ENCODE measurements around the gene RNFT2. TPM values are rescaled to one million over a fixed set of nuclear protein-coding genes. Genes with fewer than 3 reads are reported as not detected.

RNFT2 gene
- polyA plus RNA-seq, 1 donor from 2014 or later: 20.6 TPM

DNA sequence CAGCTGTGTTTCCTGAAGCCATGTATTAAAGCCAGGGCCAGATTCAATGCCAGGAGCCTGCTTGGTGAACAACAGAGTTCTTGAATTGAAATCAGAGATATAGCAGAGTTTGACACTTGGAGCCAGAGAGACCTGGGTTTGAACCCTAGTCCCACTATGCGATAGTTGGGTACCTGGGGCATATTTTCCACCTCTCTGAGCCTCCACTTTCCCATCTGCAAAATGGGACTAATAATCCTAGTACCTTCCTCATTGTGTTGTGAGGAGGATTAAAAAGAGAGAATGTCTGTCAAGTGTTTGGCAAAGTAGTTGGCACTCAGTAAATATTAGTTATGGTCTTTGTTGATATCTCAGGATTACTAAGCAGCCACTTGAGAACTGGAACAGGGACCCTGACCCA lies 149.1 kb downstream of the RNFT2 start:
- Histone ChIP-seq H3K27ac (ENCODE audit: low read length) (no peak overlapping the region), H3K9me2 (ENCODE audit: insufficient read depth, low read length) (no peaks in the 10 kb centered on the region), H4K20me1 (ENCODE audit: insufficient read depth) (no peaks in the 10 kb centered on the region), H3K9me3 (ENCODE audit: low read length) (no peaks in the 10 kb centered on the region), H3F3A (ENCODE audit: insufficient read depth, low read length, poor library complexity, severe bottlenecking) (no peaks in the 10 kb centered on the region), H3K79me2 (replicated peaks; ENCODE audit: insufficient read depth, low read length) (no peaks in the 10 kb centered on the region), H3K36me3 (ENCODE audit: insufficient read depth, low read length) (no peaks in the 10 kb centered on the region), H3K9ac (ENCODE audit: low read length) (no peak overlapping the region), H3K4me3 (ENCODE audit: low read length) (no peak overlapping the region), H3K27me3 (ENCODE audit: insufficient read depth, low read depth, low read length) (peaks cover 25% of the 10 kb centered on the region), H3K4me2 (ENCODE audit: low read length) (no peak overlapping the region), H2AFZ (ENCODE audit: low read depth, low read length) (no peak overlapping the region)
- TF ChIP-seq POLR2AphosphoS5 (IDR thresholded peaks at IDR 0.05) (no peak), SMC3 (conservative IDR thresholded peaks at IDR 0.05; ENCODE audit: poor library complexity) (no peak)

DNA sequence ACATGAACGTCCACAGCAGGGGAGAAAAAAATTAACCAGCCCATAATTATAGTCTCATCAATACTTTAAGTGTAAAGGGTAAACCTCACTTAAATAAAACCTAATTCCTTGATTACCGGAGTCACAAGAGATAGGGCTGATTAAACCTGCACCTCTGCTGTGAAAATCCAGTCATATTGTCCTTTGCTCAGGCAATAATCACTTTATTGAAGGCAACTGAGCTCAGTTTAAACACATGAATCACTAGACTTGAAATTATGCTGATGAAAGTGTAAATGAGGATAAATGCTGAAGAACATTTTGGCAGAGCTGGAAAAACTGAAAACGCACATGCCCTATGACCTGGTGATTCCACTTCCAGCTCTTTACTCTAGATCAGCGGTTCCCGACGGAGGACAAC lies 149.8 kb downstream of the RNFT2 start:
- no peaks in the 10 kb centered on the region for H3K9me3 ChIP-seq (ENCODE audit: low read length)
- no peak overlapping the region for H3K4me3 ChIP-seq (ENCODE audit: low read length)
- H3K79me2 ChIP-seq (replicated peaks; ENCODE audit: insufficient read depth, low read length): no peaks in the 10 kb centered on the region

More for the DNA sequence above, 149.8 kb downstream of the RNFT2 start:
- TF ChIP-seq EP300 (conservative IDR thresholded peaks at IDR 0.05; ENCODE audit: poor library complexity, severe bottlenecking) (no peak), TAF1 (IDR thresholded peaks at IDR 0.05; ENCODE audit: low read depth) (no peak), RAD21 (conservative IDR thresholded peaks at IDR 0.05) (no peak), POLR2AphosphoS5 (IDR thresholded peaks at IDR 0.05) (no peak), MXI1 (conservative IDR thresholded peaks at IDR 0.05; ENCODE audit: poor library complexity, severe bottlenecking) (no peak), EZH2 (IDR thresholded peaks at IDR 0.05; ENCODE audit: borderline replicate concordance, insufficient read depth, low read length, poor library complexity, severe bottlenecking) (no peak), SMC3 (conservative IDR thresholded peaks at IDR 0.05; ENCODE audit: poor library complexity) (no peak)
- TF ChIP-seq, protein P1, sequence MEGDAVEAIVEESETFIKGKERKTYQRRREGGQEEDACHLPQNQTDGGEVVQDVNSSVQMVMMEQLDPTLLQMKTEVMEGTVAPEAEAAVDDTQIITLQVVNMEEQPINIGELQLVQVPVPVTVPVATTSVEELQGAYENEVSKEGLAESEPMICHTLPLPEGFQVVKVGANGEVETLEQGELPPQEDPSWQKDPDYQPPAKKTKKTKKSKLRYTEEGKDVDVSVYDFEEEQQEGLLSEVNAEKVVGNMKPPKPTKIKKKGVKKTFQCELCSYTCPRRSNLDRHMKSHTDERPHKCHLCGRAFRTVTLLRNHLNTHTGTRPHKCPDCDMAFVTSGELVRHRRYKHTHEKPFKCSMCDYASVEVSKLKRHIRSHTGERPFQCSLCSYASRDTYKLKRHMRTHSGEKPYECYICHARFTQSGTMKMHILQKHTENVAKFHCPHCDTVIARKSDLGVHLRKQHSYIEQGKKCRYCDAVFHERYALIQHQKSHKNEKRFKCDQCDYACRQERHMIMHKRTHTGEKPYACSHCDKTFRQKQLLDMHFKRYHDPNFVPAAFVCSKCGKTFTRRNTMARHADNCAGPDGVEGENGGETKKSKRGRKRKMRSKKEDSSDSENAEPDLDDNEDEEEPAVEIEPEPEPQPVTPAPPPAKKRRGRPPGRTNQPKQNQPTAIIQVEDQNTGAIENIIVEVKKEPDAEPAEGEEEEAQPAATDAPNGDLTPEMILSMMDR (IDR thresholded peaks at IDR 0.05; ENCODE audit: poor library complexity, severe bottlenecking): no peak
- TF ChIP-seq, protein P2, sequence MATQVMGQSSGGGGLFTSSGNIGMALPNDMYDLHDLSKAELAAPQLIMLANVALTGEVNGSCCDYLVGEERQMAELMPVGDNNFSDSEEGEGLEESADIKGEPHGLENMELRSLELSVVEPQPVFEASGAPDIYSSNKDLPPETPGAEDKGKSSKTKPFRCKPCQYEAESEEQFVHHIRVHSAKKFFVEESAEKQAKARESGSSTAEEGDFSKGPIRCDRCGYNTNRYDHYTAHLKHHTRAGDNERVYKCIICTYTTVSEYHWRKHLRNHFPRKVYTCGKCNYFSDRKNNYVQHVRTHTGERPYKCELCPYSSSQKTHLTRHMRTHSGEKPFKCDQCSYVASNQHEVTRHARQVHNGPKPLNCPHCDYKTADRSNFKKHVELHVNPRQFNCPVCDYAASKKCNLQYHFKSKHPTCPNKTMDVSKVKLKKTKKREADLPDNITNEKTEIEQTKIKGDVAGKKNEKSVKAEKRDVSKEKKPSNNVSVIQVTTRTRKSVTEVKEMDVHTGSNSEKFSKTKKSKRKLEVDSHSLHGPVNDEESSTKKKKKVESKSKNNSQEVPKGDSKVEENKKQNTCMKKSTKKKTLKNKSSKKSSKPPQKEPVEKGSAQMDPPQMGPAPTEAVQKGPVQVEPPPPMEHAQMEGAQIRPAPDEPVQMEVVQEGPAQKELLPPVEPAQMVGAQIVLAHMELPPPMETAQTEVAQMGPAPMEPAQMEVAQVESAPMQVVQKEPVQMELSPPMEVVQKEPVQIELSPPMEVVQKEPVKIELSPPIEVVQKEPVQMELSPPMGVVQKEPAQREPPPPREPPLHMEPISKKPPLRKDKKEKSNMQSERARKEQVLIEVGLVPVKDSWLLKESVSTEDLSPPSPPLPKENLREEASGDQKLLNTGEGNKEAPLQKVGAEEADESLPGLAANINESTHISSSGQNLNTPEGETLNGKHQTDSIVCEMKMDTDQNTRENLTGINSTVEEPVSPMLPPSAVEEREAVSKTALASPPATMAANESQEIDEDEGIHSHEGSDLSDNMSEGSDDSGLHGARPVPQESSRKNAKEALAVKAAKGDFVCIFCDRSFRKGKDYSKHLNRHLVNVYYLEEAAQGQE (IDR thresholded peaks at IDR 0.05; ENCODE audit: borderline replicate concordance): no peak
- peaks cover 19% of the 10 kb centered on the region for H3K27me3 ChIP-seq (ENCODE audit: insufficient read depth, low read depth, low read length)
- H2AFZ ChIP-seq (ENCODE audit: low read depth, low read length): no peak overlapping the region
- no peak overlapping the region for H3K9ac ChIP-seq (ENCODE audit: low read length)
- H3K27ac ChIP-seq (ENCODE audit: low read length): no peak overlapping the region
- H4K20me1 ChIP-seq (ENCODE audit: insufficient read depth): no peaks in the 10 kb centered on the region
- no peak overlapping the region for H3K4me2 ChIP-seq (ENCODE audit: low read length)
- H3K9me2 ChIP-seq (ENCODE audit: insufficient read depth, low read length): no peaks in the 10 kb centered on the region
- no peaks in the 10 kb centered on the region for H3K36me3 ChIP-seq (ENCODE audit: insufficient read depth, low read length)
- H3F3A ChIP-seq (ENCODE audit: insufficient read depth, low read length, poor library complexity, severe bottlenecking): no peaks in the 10 kb centered on the region

All from neural cell (in vitro differentiated cells).